HepG2 (cell line): ENCODE data around the gene SPG7. TPM values are rescaled to one million over a fixed set of nuclear protein-coding genes. Genes with fewer than 3 reads are reported as not detected.

ENCODE experiments used
- BRF2 ChIP-seq: sonication (generic); formaldehyde crosslinking; IDR thresholded peaks from 2 replicates; pipeline ENCODE4 v1.8.1; 2022; ENCODE audit warnings: mild to moderate bottlenecking, missing genetic modification reagents
- HDAC2 ChIP-seq: sonication (generic); formaldehyde crosslinking; IDR thresholded peaks from 2 replicates; pipeline ENCODE4 v1.4.0; 2020; ENCODE audit warnings: missing genetic modification reagents
- KAT2B ChIP-seq: fragments of 150-350 bp; IDR thresholded peaks from 2 replicates; pipeline ENCODE4 v1.6.1; 2014; ENCODE audit warnings: low read depth, low read length, borderline replicate concordance
- KDM1A ChIP-seq: IDR thresholded peaks from 2 replicates; pipeline ENCODE4 v1.6.1; 2016; ENCODE audit warnings: missing compliant biosample characterization
- KDM5B ChIP-seq: sonication (generic); formaldehyde crosslinking; IDR thresholded peaks from 2 replicates; pipeline ENCODE4 v1.4.0; 2020; ENCODE audit warnings: missing genetic modification reagents, mild to moderate bottlenecking, borderline replicate concordance
- NRL ChIP-seq: sonication (generic); formaldehyde crosslinking; IDR thresholded peaks from 2 replicates; pipeline ENCODE4 v1.5.0; 2020; ENCODE audit warnings: missing genetic modification reagents, mild to moderate bottlenecking, moderate library complexity, borderline replicate concordance
- RARG ChIP-seq: sonication (generic); formaldehyde crosslinking; IDR thresholded peaks from 2 replicates; pipeline ENCODE4 v1.4.0; 2020; ENCODE audit warnings: low read depth, mild to moderate bottlenecking, missing genetic modification reagents
- ZEB1 ChIP-seq: IDR thresholded peaks from 2 replicates; pipeline ENCODE4 v1.6.1; 2012; ENCODE audit warnings: mild to moderate bottlenecking, low read depth, inconsistent platforms; ENCODE audit not compliant: insufficient replicate concordance
- ZMAT3 ChIP-seq: sonication (generic); formaldehyde crosslinking; conservative IDR thresholded peaks from 2 replicates; pipeline ENCODE4 v1.7.0; 2021; ENCODE audit warnings: missing genetic modification reagents
- ZNF276 ChIP-seq: sonication (generic); formaldehyde crosslinking; IDR thresholded peaks from 2 replicates; pipeline ENCODE4 v1.4.0; 2020; ENCODE audit warnings: mild to moderate bottlenecking, low read depth, missing genetic modification reagents
- ZNF350 ChIP-seq: sonication (generic); formaldehyde crosslinking; IDR thresholded peaks from 2 replicates; pipeline ENCODE4 v1.4.0; 2020; ENCODE audit warnings: mild to moderate bottlenecking, low read depth, missing genetic modification reagents, borderline replicate concordance
- ZNF354B ChIP-seq: sonication (generic); formaldehyde crosslinking; IDR thresholded peaks from 2 replicates; pipeline ENCODE4 v1.8.0; 2022; ENCODE audit warnings: mild to moderate bottlenecking, missing genetic modification reagents
- ZNF407 ChIP-seq: sonication (generic); formaldehyde crosslinking; IDR thresholded peaks from one replicate; pipeline ENCODE4 v1.5.1; 2020; ENCODE audit warnings: mild to moderate bottlenecking, missing genetic modification reagents; ENCODE audit errors: not compliant biosample characterization
- ZNF674 ChIP-seq: sonication (generic); formaldehyde crosslinking; IDR thresholded peaks from 2 replicates; pipeline ENCODE4 v1.5.0; 2020; ENCODE audit warnings: low read depth, mild to moderate bottlenecking, missing genetic modification reagents
- ZNF777 ChIP-seq: sonication (generic); formaldehyde crosslinking; IDR thresholded peaks from 2 replicates; pipeline ENCODE4 v1.4.0; 2020; ENCODE audit warnings: missing genetic modification reagents
- ZSCAN22 ChIP-seq: sonication (generic); formaldehyde crosslinking; IDR thresholded peaks from 2 replicates; pipeline ENCODE4 v1.4.0; 2020; ENCODE audit warnings: mild to moderate bottlenecking, missing genetic modification reagents
- polyA plus RNA-seq, 8 experiments: library from polyadenylated mRNA; depleted of rRNA in 3 of 8; stranded (reverse) in 7 of 8; unstranded in 1 of 8; fragments of >200 nt; fragmentation: Illumina TruSeq in 4 of 8; extraction: Trizol in 4 of 8; gene quantifications; 2 replicates each; pipeline versions ENCODE4 v1.2.1 to v1.2.3, GENCODE V29; 2011 to 2016; ENCODE audit warnings: low read depth in 4 of 8, missing spikeins in 1 of 8, mixed read lengths in 1 of 8; ENCODE audit not compliant: insufficient read depth in 1 of 8
- total RNA-seq, 5 experiments: library from RNA; depleted of rRNA; stranded (reverse); fragments of >200 nt; fragmentation: Illumina TruSeq; extraction: Trizol; gene quantifications; 2 replicates each; pipeline ENCODE4 v1.2.3, GENCODE V29; 2016; ENCODE audit warnings: low read depth in 1 of 5
- TF ChIP-seq, protein P1 (sequence below): sonication (generic); formaldehyde crosslinking; IDR thresholded peaks from 2 replicates; pipeline ENCODE4 v1.5.1; 2020; ENCODE audit warnings: missing genetic modification reagents, mild to moderate bottlenecking, borderline replicate concordance

The SPG7 gene
- total and polyA plus RNA-seq, 2 of the 13 experiments (the other 11 are each of a cell fraction or from before 2014, with no cell fraction given): 66.0 to 136 TPM

DNA sequence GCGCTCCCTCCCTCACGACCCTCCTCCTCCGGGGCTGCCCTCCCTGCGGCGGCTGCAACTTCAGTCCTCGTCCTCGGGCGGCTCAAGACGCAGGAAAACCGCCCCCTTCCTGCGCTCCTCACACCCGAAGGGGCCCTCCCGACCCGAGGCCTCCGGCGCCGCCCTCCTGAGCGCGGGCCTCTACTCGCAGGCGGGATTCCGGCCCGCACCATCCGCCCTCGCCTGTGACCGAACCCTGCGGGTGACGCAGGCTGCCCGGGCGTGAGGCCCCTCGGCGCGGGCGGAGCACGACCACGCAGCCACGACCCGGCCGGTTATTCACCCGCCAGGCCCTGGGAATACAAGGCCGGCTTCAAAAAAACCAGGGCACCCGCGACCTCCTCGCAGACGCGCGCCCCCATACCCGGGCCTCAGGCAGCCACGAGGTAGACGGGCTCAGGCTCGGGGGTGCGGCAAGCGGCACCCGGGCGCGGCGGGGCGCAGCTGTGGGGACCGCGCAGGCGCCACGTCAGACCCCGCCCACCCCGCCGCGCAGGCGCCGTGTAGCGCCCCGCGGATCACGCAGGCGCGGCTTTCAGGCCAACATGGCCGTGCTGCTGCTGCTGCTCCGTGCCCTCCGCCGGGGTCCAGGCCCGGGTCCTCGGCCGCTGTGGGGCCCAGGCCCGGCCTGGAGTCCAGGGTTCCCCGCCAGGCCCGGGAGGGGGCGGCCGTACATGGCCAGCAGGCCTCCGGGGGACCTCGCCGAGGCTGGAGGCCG, at the start of gene SPG7 (continued):
- TF ChIP-seq, protein P1, sequence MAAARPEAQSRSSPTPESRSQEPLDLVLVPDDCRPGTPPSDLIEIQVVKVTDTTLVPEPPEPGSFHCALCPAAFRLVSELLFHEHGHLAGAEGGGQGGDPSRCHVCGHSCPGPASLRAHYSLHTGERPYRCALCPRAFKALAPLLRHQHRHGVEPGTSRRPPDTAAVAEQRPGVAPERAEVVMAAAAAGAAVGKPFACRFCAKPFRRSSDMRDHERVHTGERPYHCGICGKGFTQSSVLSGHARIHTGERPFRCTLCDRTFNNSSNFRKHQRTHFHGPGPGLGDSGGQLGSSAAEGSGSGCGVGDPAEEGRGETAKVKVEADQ (CRISPR knock-in tag): peak; percentile 84; the same call in 1 of the 2 replicates
- peak; percentile 84 for TF ChIP-seq ZNF407 (CRISPR knock-in tag)
- TF ChIP-seq BRF2 (CRISPR knock-in tag): peak; percentile 96
- TF ChIP-seq NRL: peak; percentile 90
- no peak for TF ChIP-seq RARG (CRISPR knock-in tag)
- no peak; the same call in 1 of the 2 replicates for TF ChIP-seq ZSCAN22 (CRISPR knock-in tag)
- no peak for TF ChIP-seq ZNF276
- TF ChIP-seq ZEB1: no peak
- TF ChIP-seq KAT2B: no peak
- no peak for TF ChIP-seq ZNF354B (CRISPR knock-in tag)
- peak; percentile 73 for TF ChIP-seq ZNF777 (CRISPR knock-in tag)
- peak; percentile 43 for TF ChIP-seq HDAC2 (CRISPR knock-in tag)
- TF ChIP-seq KDM1A (CRISPR knock-in tag): no peak
- TF ChIP-seq ZMAT3 (CRISPR knock-in tag): peak; percentile 14; the same call in 1 of the 2 replicates
- peak; percentile 49 for TF ChIP-seq ZNF674
- TF ChIP-seq ZNF350 (CRISPR knock-in tag): no peak
- TF ChIP-seq KDM5B (CRISPR knock-in tag): peak; percentile 95
